Pancreas (tissue), 10 donors: ENCODE measurements around the gene NR3C2. TPM values are rescaled to one million over a fixed set of nuclear protein-coding genes. Genes with fewer than 3 reads are reported as not detected.

ENCODE experiments used
- ATAC-seq, 4 donors: fragments of 200-7000 bp; cut with Tn5 transposase; one replicate each; pipeline versions ENCODE4 v1.8.0 to v1.9.1; 2020; ENCODE audit warnings: mild to moderate bottlenecking in 4 of 4, moderate library complexity in 4 of 4
- DNase-seq, 6 donors: peaks; one replicate each; pipeline ENCODE4 v3.0.0-alpha.2; 2020
- FAIRE-seq: peaks from 2 replicates; lab custom pipeline; 2012; peaks lifted over from hg19 to GRCh38; lab: Jason Lieb, UNC
- H3K27ac ChIP-seq, 4 donors: fragments of 200-600 bp; sonication (generic); 1 replicate in 3 of 4; 2 replicates in 1 of 4; pipeline versions ENCODE4 v1.5.0 to v1.8.0; 2020
- H3K27me3 ChIP-seq, 4 donors: fragments of 200-600 bp; one replicate each; pipeline ENCODE4 v1.8.0; 2021
- H3K36me3 ChIP-seq, 3 donors: fragments of 200-600 bp; sonication (generic) in 1 of 3; one replicate each; pipeline versions ENCODE4 v1.5.0 to v1.8.0; 2020 to 2021
- H3K4me1 ChIP-seq, 3 donors: fragments of 200-600 bp; one replicate each; pipeline ENCODE4 v1.8.0; 2021
- H3K4me3 ChIP-seq, 4 donors: fragments of 200-600 bp; sonication (generic) in 2 of 4; one replicate each; pipeline versions ENCODE4 v1.5.0 to v1.8.0; 2020 to 2021
- H3K9me3 ChIP-seq, 4 donors: fragments of 200-600 bp; one replicate each; pipeline ENCODE4 v1.8.0; 2021
- CTCF ChIP-seq, 4 donors: fragments of 200-600 bp; sonication (generic) in 3 of 4; IDR thresholded peaks; one replicate each; pipeline versions ENCODE4 v1.5.0 to v1.8.0; 2021; ENCODE audit warnings: antibody characterized with exemption in 4 of 4
- WGBS, 2 donors: extraction: QIAGEN DNeasy Blood & Tissue Kit; methylation state at CpG; one replicate each; pipeline ENCODE4 v1.1.7; 2013; 5-methylcytosine and 5-hydroxymethylcytosine counted together
- intact Hi-C, 3 donors: fragments of 100-400 bp; cut with DNase I; formaldehyde crosslinking; loops; one replicate each; pipeline versions ENCODE4 v1.11.1 to v1.14.2; 2022
- polyA plus RNA-seq, 2 donors: library from polyadenylated mRNA; stranded (reverse); fragments of 200-250 nt; gene quantifications; one replicate each; pipeline ENCODE4 v1.2.3, GENCODE V29; 2013
- total RNA-seq, 6 donors: library from RNA; stranded (reverse); fragmentation: NEBNext Ultra II Directional in 4 of 6; extraction: Animal tissue kit (Norgen Biotek cat#: 25700) in 4 of 6; gene quantifications; one replicate each; pipeline versions ENCODE4 v1.2.1 to v1.2.4, GENCODE V29; 2021 to 2023
- donor health status: healthy with polysubstance abuse.
- donor health status: DM: no; HTN: no; CAD: no; lungs with moderate emphysema.
- donor health status: DM: no; HTN: no; CAD: no.
- donor health status: control.
- donor health status: control.
- donor health status: Bipolar disorder and iron deficiency.
- donor health status: DM: yes; HTN: yes; CAD: no.
- donor health status: DM: no; HTN: no; CAD: no.
- donor health status: DM: no; HTN: no; CAD: no.
- donor health status: DM: yes; HTN: yes; CAD: no.

The NR3C2 gene
- total and polyA plus RNA-seq, 8 donors, result 2.5 to 15.7 (median 12.5) TPM

GRCh38 chr4:148390311-148390710, 51.9 kb downstream of the NR3C2 start:
- peaks cover 0 to 3% (median 0%) of the 10 kb centered on the region in 3 donors for H3K4me1 ChIP-seq
- H3K4me3 ChIP-seq, result no peak overlapping the region
- H3K27ac ChIP-seq, result no peak overlapping the region
- no peak for TF ChIP-seq CTCF (IDR thresholded peaks at IDR 0.05)
- WGBS, 2 donors, result 86 to 88% methylated on average over 3 of the region's 3 CpGs
- DNase-seq (no peak), FAIRE-seq (no peak), ATAC-seq (no peak)
- no peaks in the 10 kb centered on the region for H3K27me3 ChIP-seq
- H3K36me3 ChIP-seq, result no peaks in the 10 kb centered on the region
- intact Hi-C loops, result no loop called here
- H3K9me3 ChIP-seq, result no peaks in the 10 kb centered on the region

GRCh38 chr4:148380291-148380690, 61.9 kb downstream of the NR3C2 start:
- TF ChIP-seq CTCF (IDR thresholded peaks at IDR 0.05), result no peak
- ATAC-seq (no peak), FAIRE-seq (no peak), DNase-seq (no peak)
- H3K27ac ChIP-seq, result no peak overlapping the region
- intact Hi-C loops, result no loop called here
- peaks cover 5 to 15% (median 8%) of the 10 kb centered on the region in 3 donors for H3K4me1 ChIP-seq
- H3K27me3 ChIP-seq, result no peaks in the 10 kb centered on the region
- WGBS, 2 donors, result 94 to 96% methylated on average over 4 of the region's 4 CpGs
- no peaks in the 10 kb centered on the region for H3K9me3 ChIP-seq
- no peak overlapping the region for H3K4me3 ChIP-seq
- H3K36me3 ChIP-seq, result no peaks in the 10 kb centered on the region

- intact Hi-C loops, result no loop called here
- peak; percentile 87 to 94 (median 93) for ATAC-seq
- 3 to 10% methylated on average over 3 of the region's 3 CpGs for WGBS, 2 donors
- peaks cover 5 to 8% (median 8%) of the 10 kb centered on the region in 3 donors for H3K4me1 ChIP-seq
- peak; percentile 93 for FAIRE-seq
- DNase-seq, result peak in 4 of 6 donors; percentile 39 to 60 (median 47)
- H3K36me3 ChIP-seq, result no peaks in the 10 kb centered on the region
- H3K9me3 ChIP-seq, result no peaks in the 10 kb centered on the region
- peak overlapping the region in 3 of 4 donors; percentile 10 to 72 (median 37) for H3K27ac ChIP-seq
- H3K27me3 ChIP-seq, result no peaks in the 10 kb centered on the region
- H3K4me3 ChIP-seq, result peak overlapping the region in 2 of 4 donors; percentile 7 to 15
- TF ChIP-seq CTCF (IDR thresholded peaks at IDR 0.05), result no peak
These were observed 66.1 kb downstream of the NR3C2 start for GRCh38 chr4:148376151-148376550.

- 70 to 79% methylated on average over 3 of the region's 3 CpGs for WGBS, 2 donors
- no peak for DNase-seq
- TF ChIP-seq CTCF (IDR thresholded peaks at IDR 0.05), result no peak
These were observed 66.6 kb downstream of the NR3C2 start for GRCh38 chr4:148375584-148375983.

GRCh38 chr4:148373093-148373492, 69.1 kb downstream of the NR3C2 start:
- ATAC-seq (no peak), FAIRE-seq (no peak), DNase-seq (no peak)
- Histone ChIP-seq H3K27ac (no peak overlapping the region), H3K4me3 (no peak overlapping the region), H3K4me1 (peaks cover 5 to 8% (median 8%) of the 10 kb centered on the region in 3 donors), H3K9me3 (no peaks in the 10 kb centered on the region), H3K36me3 (no peaks in the 10 kb centered on the region), H3K27me3 (no peaks in the 10 kb centered on the region)
- TF ChIP-seq CTCF (IDR thresholded peaks at IDR 0.05), result no peak
- intact Hi-C loops, result no loop called here
- 41 to 91% methylated on average over 1 of the region's 1 CpG for WGBS, 2 donors

More at GRCh38 chr4:148375584-148375983, 66.6 kb downstream of the NR3C2 start:
- H3K4me1 ChIP-seq, result peaks cover 5 to 8% (median 8%) of the 10 kb centered on the region in 3 donors
- H3K27me3 ChIP-seq, result no peaks in the 10 kb centered on the region
- H3K27ac ChIP-seq, result peak overlapping the region in 1 of 4 donors; percentile 72
- peak in 3 of 4 donors; percentile 12 to 34 (median 16) for ATAC-seq
- H3K9me3 ChIP-seq, result no peaks in the 10 kb centered on the region
- no peak for FAIRE-seq
- peak overlapping the region in 1 of 4 donors; percentile 7 for H3K4me3 ChIP-seq
- intact Hi-C loops, result no loop called here
- H3K36me3 ChIP-seq, result no peaks in the 10 kb centered on the region
